GM21515 (cell line): ENCODE measurements around the gene C19orf33.
"Not testable (repeated sequence)": the region's sequence is repeated elsewhere in the genome, so short reads cannot be mapped to it uniquely, and the experiment has no call there.

ENCODE experiments used
- ATAC-seq: cut with Tn5 transposase; IDR thresholded peaks from one replicate; pipeline ENCODE4 v1.9.1; 2021; ENCODE audit not compliant: unreplicated experiment

Gene C19orf33

DNA sequence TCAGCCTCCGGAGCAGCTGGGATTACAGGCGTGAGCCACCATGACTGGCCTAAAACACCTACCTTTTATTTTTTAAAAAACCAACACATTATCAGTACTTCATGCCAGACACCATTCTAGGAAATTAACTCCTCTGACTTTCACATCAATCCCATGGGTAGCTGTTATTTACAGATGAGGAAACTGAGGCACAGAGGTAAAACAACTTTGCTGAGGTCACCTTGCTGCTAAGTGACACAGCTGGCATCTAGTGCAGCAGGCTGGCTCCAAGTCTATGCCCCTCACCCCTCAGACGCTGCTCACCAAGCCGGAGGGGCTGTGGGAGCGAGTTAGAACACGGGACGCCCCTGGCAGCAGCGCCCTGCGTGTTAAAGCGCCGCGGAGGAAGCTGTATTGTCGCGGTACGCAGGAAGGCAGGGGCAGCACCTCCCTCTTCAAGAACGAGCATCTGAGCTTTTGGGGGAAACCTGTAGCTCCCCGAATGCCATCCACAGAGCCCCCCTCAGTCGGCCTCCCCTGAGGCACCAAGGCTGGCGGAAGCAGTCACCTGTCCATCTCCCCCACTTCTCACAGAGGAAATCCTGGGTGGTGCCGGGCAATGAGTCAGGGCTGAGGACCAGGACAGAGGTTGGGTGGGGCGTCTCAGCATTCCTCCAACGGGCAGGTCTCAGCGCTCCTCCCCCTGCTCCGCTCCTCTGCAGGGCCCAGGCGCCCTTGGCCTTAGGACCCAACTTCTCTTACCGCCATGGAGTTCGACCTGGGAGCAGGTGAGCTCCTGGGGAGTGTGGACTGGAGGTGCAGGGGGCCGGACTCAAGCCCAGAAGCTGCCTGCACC is at the start of gene C19orf33:
Gene C19orf33, plus strand, starts transcription at position 735 of the 835 bp plus-strand sequence. Its CDS starts 11 bp downstream, at position 746.
- ATAC-seq: no peak

DNA sequence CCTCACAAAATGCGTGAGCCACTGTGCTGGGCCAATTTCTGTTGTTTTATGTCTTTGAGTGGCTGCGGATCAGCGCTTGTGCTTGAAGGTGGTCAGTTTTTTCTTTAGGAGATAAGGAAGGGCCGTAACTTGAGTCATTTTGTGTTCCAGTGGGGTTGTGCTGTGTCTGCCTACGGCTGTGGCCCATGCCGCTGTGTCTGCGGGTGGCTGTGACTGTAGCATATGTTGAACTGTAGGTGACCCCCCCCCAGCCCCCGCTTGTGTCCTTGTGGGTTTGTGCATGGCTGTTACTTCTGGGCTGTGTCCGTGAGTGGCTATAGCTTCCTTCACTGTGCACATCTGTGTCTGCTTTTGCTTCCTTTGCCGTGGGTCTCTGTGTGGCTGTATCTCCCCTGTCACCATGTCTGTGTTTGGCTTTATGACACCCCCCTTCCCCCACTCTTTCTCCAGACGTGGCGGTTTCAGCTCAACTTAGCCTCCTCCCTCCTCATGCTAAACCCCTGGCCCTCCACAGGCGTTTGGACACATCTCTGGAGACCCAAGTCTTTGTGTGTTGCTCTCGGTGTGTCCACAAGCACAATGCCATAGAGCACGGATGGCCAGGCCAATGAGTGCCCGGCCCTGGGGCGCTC is 48.6 kb upstream of the C19orf33 start:
- no peak for ATAC-seq

DNA sequence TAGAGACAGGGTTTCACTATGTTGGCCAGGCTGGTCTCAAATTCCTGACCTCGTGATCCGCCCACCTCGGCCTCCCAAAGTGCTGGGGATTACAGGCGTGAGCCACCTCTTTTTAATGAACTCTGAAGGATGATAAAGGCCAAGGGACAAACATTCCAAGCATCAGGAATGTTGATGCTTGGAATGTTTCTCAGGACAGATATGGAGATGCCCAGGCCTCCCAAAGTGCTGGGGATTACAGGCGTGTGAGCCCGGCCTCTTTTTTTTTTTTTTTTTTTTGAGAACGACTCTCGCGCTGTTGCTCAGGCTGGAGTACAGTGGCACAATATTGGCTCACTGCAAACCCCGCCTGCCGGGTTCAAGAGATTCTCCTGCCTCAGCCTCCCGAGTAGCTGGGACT is 42.1 kb upstream of the C19orf33 start:
- ATAC-seq: not testable (repeated sequence)

DNA sequence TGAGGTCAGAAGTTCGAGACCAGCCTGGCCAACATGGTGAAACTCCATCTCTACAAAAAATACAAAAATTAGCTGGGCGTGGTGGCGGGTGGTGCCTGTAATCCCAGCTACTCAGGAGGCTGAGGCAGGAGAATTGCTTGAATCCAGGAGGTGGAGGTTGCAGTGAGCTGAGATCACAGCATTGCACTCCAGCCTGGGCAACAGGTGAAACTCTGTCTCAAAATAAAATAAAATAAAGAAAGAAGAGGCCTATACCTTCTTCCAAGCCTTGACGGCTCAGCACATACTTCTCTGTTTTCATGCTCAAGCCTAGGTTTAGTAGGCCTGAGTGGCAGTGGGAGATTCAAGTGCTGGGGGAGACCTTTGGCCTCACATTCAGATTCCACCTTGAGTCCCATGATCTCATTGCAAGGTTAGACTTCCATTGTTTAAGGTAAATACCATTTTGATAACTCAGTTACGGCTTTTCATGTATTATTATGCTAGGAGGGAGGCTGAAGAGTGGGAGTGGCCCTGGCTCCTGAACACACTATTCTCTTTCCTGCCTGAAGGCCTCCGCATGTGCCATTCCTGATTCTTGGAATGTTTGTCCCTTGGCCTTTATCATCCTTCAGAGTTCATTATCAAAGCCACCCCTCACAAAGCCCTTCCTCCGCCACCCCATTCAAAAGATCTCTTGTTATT is 41.3 kb upstream of the C19orf33 start:
- ATAC-seq: no peak

DNA sequence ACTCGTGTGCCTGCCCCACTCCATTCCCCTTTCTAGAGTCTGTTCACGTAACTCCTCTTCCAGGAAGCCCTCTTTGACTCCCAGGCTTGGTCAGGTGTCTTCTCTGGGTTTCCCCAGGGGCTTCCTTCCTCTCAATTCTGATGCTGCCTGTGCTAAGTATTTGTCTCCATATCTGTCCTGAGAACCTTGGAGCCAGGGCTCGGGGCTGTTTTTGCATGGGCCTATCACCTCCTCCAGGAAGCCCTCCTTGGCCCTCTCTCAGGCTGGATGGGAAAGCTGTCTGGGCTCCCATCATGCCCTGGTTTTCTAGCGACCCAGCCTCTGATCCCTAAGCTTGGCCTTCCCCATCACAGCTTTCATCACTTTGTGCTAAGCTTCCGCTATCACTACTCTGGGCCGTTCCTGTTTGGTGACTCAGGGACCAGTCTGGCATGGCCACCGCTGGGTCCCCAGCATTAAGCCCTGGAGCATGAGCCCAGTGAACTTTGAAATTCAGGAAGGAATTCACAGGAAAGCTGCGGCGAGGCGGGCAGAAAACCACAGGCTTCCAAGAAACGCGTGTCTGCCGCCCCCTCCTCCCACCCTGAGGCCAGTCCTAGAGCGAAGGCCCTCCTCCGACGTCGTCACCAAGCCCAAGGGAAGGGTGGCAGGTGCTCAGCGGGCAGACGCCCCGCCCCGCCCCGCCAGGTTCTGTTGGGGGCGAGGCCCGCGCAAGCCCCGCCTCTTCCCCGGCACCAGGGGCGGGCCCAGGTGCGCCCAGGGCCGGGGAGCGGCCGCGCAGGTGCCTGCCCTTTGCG is 40.2 kb upstream of the C19orf33 start:
- no peak for ATAC-seq

DNA sequence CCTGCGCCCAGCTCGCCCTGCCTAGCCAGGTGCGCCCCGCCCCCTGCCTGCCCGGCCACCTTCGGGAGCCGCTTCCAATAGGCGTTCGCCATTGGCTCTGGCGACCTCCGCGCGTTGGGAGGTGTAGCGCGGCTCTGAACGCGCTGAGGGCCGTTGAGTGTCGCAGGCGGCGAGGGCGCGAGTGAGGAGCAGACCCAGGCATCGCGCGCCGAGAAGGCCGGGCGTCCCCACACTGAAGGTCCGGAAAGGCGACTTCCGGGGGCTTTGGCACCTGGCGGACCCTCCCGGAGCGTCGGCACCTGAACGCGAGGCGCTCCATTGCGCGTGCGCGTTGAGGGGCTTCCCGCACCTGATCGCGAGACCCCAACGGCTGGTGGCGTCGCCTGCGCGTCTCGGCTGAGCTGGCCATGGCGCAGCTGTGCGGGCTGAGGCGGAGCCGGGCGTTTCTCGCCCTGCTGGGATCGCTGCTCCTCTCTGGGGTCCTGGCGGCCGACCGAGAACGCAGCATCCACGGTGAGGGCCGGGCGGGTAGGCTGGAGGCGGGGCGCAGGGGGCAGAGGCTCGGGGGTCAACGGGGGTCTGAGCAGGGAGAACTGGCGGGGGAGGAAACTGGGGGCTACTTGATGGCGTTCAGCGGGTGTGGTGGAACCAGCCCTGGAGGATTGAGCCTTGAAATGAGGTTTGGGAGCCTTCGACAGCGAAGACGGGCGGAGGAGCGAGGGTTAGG is 39.4 kb upstream of the C19orf33 start, which contains the start of gene SPINT2:
Gene SPINT2, plus strand, starts transcription at position 88 of the 727 bp plus-strand sequence. Its CDS starts 320 bp downstream, at position 408.
- no peak for ATAC-seq

DNA sequence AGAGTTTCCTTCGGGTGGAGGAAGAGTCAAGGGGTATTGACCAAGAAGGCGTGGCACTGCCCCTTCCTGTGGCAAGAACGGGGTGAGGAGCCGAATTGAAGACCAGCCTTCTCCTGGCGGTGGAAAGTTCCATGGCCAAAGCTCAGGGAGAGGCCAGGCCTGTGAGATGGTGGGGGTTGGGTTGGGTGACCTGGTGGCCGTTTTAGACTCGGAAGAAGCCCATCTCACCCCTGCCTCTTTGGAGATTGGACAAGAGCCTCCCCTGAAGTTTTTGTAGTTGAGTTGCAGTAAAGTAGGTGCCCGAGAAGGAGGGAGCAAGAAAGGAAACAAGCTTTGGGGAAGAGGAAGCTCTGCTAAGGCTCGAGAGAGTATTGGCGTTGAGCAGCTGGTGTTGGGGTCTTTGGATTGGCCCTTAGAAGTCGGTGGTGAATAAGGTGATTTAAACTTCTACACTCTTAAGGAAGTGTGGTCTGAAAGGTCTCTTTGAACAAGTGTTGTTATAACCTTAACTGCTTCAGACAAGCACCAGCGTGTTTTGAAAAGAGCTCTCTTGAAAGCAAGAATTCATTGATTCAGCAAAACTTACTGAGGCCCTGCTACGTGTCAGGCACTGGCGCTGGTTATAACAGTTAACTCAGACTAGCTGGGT is 38.7 kb upstream of the C19orf33 start:
- no peak for ATAC-seq

DNA sequence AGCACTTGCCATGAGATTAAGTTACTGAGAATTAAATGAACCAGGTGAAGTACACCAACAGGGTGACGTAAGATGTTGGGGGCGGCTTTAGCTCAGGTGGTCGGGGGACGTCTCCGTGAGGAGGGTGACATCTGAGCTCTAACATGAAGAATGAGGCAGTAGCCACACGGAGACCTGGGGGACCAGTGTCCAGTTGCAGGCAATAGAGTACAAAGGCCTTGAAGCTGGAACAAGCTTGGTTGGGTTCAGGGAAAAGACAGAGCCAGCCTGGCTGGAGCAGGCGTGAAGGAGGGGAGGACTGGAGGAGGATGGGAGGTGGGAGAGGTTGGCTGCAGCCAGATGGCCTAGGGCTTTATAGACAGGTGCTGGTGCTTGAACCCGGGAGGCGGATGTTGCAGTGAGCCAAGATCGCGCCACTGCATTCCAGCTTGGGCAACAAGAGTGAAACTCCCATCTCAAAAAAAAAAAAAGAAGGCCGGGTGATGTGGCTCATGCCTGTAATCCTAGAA is 38.1 kb upstream of the C19orf33 start:
- no peak for ATAC-seq

DNA sequence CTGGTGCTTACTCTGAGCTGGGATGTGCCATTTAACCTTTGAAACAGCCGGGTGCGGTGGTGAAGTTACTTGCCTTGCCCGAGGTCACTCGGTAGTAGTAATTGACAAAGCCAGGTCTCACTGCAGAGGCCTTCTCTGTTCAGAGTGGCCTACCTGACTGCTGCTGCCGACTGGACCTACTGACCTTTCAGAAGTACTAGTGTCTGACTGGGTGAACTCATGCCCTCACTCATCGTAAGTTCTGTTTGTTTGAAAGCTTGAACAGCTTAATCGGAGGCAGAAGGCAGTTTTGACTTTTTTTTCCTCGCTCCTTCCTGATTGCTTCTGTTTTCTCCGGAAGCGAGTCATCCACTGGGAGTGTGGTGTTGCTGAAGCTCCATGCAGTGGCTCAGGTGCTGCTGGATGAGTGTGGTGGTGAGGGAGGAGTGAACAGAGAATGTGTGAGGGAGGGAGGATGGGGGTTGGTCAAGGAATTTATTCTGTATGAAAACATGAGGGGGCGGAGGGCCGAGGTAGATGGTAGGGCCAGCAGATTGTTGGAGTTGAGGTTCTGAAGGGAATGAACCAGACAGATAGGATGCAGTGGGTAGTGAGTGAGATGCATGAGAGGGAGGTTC is 37.0 kb upstream of the C19orf33 start:
- ATAC-seq: no peak

DNA sequence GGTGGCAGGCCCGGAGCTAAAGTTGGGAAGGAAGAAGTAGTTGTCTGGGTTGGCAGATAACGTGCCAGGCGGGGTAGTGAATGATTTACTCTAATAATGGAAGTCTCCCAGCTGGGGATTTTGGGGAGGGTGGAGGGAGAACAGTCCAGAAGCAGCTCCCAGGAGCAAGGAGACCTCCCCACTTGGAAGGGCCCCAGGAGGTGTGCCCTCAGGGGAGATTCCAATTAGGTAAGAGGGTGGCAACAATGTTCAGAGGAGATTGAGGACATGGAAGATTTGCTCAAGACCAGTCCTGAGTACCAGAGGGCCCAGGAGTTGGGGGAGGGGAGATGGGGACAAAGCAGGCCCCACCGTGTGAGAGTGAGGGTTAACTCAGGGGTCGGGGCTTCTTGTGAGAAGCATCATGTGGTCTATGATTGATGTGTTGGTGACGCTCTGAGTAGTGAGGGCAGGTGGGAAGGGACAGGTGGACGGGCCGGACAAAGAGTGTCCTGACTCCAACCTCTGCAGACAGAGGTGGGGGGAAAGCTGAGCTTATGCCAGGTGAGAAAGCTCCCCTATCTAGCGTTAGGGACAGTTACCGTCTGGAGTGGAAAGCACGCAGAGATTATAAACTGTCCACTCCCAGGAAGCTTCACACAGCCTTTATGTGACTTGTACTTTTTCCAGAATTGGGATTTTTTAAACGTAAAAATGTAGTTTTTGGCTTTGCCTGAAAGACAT is 36.1 kb upstream of the C19orf33 start:
- ATAC-seq: no peak

DNA sequence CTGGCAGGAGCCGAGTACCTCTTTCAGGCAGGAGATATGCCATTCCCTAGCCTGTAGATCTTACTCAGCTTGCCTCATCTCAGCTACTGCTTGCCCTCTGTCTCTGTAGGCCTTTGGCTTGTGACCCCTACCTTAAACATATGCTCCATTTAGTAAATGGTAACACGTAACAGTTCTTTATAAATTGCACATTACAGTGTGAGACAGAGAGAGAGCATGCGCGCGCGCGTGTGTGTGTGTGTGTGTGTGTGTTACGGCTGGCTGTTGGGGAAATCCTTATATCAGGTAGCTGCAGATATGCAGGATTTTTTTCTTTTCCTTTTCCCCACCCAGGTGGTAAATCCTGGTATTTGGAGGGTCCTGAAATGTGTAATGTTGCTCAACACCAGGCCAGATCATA is 35.5 kb upstream of the C19orf33 start:
- no peak for ATAC-seq

DNA sequence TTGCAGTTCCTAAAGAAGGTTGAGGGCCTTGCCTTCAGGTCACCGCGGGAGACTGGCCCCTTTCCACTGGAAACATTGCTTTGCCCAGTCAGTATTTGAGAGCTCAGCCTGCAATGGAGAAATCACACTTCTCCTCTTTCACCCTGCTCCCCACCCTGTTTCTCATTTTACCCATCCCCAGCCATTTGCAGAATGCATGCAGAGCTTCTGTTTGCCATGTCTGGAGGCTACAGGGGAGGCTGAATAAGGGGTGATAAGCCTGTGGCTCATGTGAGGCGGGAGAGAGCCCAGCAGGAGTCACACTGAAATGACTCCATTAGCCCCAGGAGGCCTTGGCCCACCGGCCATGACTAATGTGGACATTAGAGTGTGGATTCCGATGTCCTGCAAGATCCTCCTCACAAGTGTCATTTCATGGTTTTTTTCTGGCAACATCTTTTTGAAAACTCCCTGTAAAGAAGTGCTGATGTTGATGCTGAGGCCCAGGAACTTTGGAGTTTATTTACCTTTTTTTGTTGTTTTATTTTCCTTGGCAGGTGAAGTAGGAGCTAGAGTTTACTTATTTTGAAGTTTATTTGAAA is 33.4 kb upstream of the C19orf33 start:
- ATAC-seq: no peak

DNA sequence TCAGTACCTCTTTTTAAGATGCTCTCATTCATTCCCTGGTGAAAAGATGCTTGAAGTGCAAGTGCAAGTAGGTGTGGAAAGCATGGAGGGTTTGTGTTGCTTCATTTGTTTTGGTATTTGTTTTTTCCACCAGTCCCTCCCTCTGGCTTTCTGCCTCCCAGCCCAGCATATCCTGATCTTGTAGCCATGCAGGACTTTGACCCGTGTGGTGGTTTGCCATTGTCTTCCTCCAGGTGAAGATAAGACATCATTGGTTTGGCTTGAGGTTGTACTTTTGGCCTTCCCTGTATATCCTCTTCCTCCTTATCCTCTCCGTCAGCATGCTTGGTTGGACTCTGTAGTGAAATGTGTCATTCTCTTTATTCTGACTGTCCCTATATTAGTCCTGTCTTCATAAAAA is 30.6 kb upstream of the C19orf33 start:
- no peak for ATAC-seq

DNA sequence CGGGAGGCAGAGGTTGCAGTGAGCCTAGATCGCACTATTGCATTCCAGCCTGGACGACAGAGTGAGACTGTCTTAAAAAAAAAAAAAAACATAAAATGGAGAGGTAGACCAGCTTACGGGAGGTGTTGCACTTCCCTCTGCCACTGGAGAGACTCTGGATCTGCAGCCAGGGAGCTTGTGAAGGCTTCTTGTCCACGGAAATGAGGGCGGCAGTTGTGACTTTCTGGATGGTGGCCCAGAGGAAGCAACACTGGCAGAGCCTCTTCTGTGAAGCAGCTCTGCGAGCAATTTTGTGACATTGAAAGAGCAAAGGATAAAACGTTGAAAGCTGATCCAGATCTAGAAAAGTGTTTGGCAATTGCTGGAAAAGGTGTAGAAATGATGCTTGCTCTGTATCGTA is 29.3 kb upstream of the C19orf33 start:
- ATAC-seq: no peak

DNA sequence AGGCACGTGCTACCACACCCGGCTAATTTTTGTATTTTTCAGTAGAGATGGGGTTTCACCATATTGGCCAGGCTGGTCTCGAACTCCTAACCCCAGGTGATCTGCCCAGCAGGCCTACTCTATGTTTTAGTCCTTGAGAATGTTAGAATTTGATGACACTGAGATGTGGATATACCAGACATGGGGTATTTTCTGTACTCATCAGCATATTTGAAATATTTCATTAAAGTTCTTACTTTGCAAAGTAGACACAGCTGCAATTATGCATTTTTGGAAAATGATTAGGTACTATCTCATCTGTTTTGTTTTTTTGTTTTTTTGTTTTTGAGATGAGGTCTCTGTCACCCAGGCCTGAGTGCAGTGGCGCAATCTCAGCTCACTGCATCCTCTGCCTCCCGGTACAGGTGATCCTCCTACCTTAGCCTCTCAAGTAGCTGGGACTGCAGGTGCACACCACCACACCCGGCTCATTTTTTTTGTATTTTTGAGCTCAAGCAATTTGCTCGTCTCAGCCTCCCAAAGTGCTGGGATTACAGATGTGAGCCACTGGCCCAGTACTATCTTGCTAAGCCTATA is 27.0 kb upstream of the C19orf33 start:
- no peak for ATAC-seq

DNA sequence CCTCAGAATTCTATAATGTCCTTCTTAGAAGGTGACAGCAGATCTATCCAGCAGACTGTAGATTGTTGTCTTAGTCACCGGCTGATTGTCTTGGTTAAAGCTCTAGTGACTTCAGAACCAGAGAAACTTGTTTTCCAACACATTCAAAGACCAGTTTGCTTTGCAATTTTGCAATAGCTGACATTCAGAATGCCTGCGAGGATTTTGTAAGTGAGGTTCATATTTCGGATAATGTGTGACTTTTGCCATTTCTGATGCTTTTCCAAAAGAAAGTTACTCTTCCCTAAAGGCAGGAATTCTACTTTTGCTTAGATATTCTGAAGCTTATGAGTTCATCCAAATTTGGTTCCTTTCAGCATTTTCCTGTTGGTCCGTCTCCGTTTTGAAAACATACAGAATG is 26.5 kb upstream of the C19orf33 start:
- no peak for ATAC-seq

DNA sequence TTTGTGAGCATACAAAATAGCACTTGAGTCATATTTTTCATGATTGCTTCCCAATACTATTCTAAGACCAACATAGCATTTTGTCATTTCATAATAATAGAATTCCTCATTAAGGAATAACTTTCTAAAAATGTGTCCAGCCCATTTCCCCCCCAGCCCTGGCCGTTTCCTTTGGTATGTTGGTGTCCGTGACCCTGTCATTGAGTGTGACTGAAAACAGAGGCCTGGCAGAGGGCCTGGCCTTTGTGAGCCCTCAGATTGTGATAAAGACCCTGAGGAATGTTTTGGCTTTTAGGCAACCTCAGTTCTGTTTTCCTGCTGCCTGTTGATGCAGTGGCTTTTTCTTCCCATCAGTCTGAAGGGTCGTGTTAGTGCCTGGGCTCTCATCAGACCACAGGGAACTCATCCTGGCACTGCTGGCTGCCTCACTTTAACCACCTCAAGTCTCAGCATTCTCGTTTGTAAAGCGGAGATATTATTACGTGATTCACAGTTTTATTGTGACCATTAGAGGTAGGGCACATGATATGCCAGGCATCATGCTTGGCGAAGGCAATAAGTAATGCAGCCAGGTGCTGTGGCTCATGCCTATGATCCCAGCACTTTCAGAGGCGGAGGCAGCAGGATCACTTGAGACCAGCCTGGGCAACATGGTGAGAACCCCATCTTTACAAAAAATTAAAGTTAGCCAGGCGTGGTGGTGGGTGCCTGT is 25.9 kb upstream of the C19orf33 start:
- ATAC-seq: no peak
